A673 (cell line): Measurements from ENCODE around the gene AMH. TPM values are rescaled to one million over a fixed set of nuclear protein-coding genes. Genes with fewer than 3 reads are reported as not detected.

ENCODE experiments used
- BruUV-seq: library from RNA; stranded (reverse); fragments of 400-500 nt; replicated peaks from 2 replicates; lab custom pipeline; 2021; lab: Mats Ljungman, UMichigan
- CTCF ChIA-PET: fragments of 300-600 bp; sonication (Branson Sonifier 250); formaldehyde crosslinking; loops from one replicate; lab custom pipeline; 2022; ENCODE audit warnings: antibody characterized with exemption; lab: Charles Lee
- POLR2A ChIA-PET: fragments of 300-600 bp; sonication (Branson Sonifier 250); formaldehyde crosslinking; loops from one replicate; lab custom pipeline; 2022; ENCODE audit warnings: antibody characterized with exemption; ENCODE audit not compliant: low non-redundant PET; lab: Charles Lee
- DNase-seq: peaks from one replicate; pipeline ENCODE4 v3.0.0-alpha.2; 2015; ENCODE audit warnings: low spot score
- H3K27ac ChIP-seq: fragments of 200-600 bp; sonication (generic); 2 replicates; pipeline ENCODE4 v1.5.1; 2016; ENCODE audit warnings: mixed run types, low read depth, mild to moderate bottlenecking, mixed read lengths, antibody characterized with exemption, low read length; ENCODE audit not compliant: poor library complexity, severe bottlenecking
- H3K27me3 ChIP-seq: fragments of 200-600 bp; sonication (generic); replicated peaks from 2 replicates; pipeline ENCODE4 v1.6.1; 2017; ENCODE audit warnings: mixed run types, low read depth, mild to moderate bottlenecking, mixed read lengths, antibody characterized with exemption, low read length; ENCODE audit not compliant: insufficient read depth, poor library complexity
- H3K36me3 ChIP-seq: fragments of 200-600 bp; sonication (generic); 2 replicates; pipeline ENCODE4 v1.6.1; 2016; ENCODE audit warnings: mixed run types, mild to moderate bottlenecking, mixed read lengths, antibody characterized with exemption, low read length; ENCODE audit not compliant: insufficient read depth, poor library complexity, severe bottlenecking
- H3K4me1 ChIP-seq: fragments of 200-600 bp; sonication (generic); 2 replicates; pipeline ENCODE4 v1.6.1; 2017; ENCODE audit warnings: mixed run types, mild to moderate bottlenecking, mixed read lengths, antibody characterized with exemption, low read length; ENCODE audit not compliant: insufficient read depth, poor library complexity, severe bottlenecking
- H3K4me3 ChIP-seq: fragments of 200-600 bp; sonication (generic); 2 replicates; pipeline ENCODE4 v1.5.1; 2016; ENCODE audit warnings: low read depth, mixed run types, mild to moderate bottlenecking, mixed read lengths, low read length; ENCODE audit not compliant: poor library complexity, severe bottlenecking
- H3K9me3 ChIP-seq: fragments of 200-600 bp; sonication (generic); 2 replicates; pipeline ENCODE4 v1.6.1; 2016; ENCODE audit warnings: mixed run types, low read depth, mild to moderate bottlenecking, mixed read lengths, antibody characterized with exemption, low read length; ENCODE audit not compliant: poor library complexity, severe bottlenecking
- CTCF ChIP-seq: fragments of 300-800, 200-600 bp; sonication (generic); conservative IDR thresholded peaks from 2 replicates; pipeline ENCODE4 v1.5.1; 2017; ENCODE audit warnings: low read depth, mild to moderate bottlenecking, antibody characterized with exemption, low read length, moderate library complexity, mixed read lengths
- EZH2 ChIP-seq: fragments of 200-600 bp; sonication (generic); IDR thresholded peaks from 2 replicates; pipeline ENCODE4 v1.6.1; 2017; ENCODE audit warnings: borderline replicate concordance, low read depth, mild to moderate bottlenecking, mixed read lengths, antibody characterized with exemption, low read length; ENCODE audit not compliant: poor library complexity, severe bottlenecking
- intact Hi-C: fragments of 100-400 bp; cut with micrococcal nuclease; formaldehyde crosslinking; loops from one replicate; pipeline ENCODE4 v1.10.0; 2022; ENCODE audit not compliant: unreplicated experiment
- total RNA-seq: library from RNA; stranded (reverse); gene quantifications from 2 replicates; pipeline ENCODE4 v1.2.3, GENCODE V29; 2021

The AMH gene
- total RNA-seq, 1 experiment from 2014 or later, result 16.3 TPM

DNA sequence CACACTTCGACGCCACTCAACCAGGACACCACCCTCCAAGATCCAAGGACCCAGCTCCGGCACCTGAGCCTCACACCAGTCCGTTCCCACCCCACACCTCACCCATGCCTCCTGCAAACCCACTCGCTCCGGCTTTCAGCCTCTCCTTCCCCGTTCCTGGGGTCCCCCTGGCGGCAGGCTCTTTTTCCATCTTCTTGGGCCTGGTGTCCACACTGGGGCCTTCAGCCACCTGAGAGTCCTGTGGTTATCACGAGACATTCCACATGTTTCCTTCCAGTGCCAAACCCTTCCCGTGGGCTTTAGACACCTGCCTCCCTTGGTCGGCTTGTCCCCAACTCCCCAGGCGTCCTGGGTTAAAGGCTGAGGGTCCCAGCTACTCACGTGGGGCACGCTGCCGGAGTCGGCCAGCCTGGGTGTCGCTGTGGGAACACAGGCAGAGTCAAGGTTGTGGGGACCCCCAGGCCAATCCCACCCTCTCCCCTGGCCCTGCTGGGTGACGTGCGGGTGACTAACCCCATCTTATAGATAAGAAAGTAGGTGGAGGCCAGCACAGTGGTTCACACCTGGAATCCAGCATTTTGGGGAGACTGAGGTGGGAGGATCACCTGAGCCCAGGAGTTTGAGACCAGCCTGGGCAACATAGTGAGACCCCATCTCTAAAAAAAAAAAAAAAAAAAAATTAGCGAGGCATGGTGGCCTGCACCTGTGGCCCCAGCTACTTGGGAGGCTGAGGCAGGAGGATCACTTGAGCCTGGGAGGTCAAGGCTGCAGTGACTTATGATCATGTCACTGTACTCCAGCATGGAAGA, 5.1 kb downstream of the AMH start:
- H3K27me3 ChIP-seq, result no peaks in the 10 kb centered on the region
- no peaks in the 10 kb centered on the region for H3K9me3 ChIP-seq
- POLR2A ChIA-PET, result interaction anchor here (0.6 kb wide), 2 partner anchors 81 to 96 kb away, joined by 4 to 7 read pairs; no protein-coding TSS in a partner anchor
- H3K4me3 ChIP-seq, result no peak overlapping the region
- BruUV-seq, result no TSS peak
- no peaks in the 10 kb centered on the region for H3K4me1 ChIP-seq
- intact Hi-C loops, result no loop called here
- H3K27ac ChIP-seq, result no peak overlapping the region
- DNase-seq, result no peak
- TF ChIP-seq CTCF (no peak), EZH2 (no peak)
- CTCF ChIA-PET, result no interaction called here
- no peaks in the 10 kb centered on the region for H3K36me3 ChIP-seq

- BruUV-seq, result no TSS peak
- TF ChIP-seq EZH2, result no peak
- no peak for TF ChIP-seq CTCF
- no peak overlapping the region for H3K4me3 ChIP-seq
- DNase-seq, result no peak
- no peak overlapping the region for H3K27ac ChIP-seq
- H3K9me3 ChIP-seq, result no peaks in the 10 kb centered on the region
- H3K27me3 ChIP-seq, result no peaks in the 10 kb centered on the region
- POLR2A ChIA-PET, result interaction anchor here (0.5 kb wide), 1 partner anchor 642 kb away, joined by 32 read pairs; no protein-coding TSS in a partner anchor
- H3K36me3 ChIP-seq, result no peaks in the 10 kb centered on the region
- no peaks in the 10 kb centered on the region for H3K4me1 ChIP-seq
- CTCF ChIA-PET, result no interaction called here
- intact Hi-C loops, result no loop called here
Observed at GRCh38 chr19:2255112-2255845, 6.2 kb downstream of the AMH start.

DNA sequence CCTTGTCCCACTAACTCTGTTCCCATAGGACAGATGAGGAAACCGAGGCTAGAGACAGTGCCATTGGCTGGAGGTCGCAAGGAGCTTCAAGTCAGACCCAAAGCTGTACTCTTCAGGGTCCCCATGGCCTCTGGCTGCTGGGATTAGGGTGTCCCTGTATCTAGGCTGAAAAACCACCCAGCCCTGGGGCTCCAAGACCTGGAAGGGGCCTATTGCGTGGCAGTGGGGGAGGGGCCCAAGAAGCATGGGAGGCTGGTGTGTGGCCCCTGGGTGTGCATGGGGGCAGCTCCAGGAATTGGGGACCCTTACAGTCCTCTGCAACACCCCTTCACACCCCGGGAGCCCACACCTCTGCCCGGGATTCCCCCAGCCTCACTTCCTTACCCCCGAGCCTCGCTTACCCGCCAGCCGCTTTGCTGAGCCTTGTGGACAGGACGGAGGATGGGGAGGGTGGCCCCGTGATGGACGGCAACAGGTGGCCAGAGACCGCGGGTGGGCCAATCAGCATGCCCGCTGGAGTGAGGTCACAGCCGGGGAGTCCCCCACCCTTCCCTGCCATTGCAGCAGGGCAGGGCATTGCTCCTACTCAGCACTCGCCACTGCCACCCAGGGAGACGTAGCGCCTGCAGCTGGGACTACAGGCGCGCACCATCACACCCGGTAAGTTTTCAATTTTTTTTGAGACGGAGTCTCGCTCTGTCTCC, 7.0 kb downstream of the AMH start, which contains the start of gene JSRP1:
Gene JSRP1, minus strand, starts transcription at position 436 of the 704 bp plus-strand sequence. CDS start 1,103 bp downstream, outside the sequence.
- POLR2A ChIA-PET, result interaction anchor here (0.6 kb wide), 1 partner anchor 25 kb away, joined by 6 read pairs; no protein-coding TSS in a partner anchor
- H3K27ac ChIP-seq, result no peak within 1 kb of the TSS
- no peaks in the 10 kb centered on the region for H3K4me1 ChIP-seq
- H3K9me3 ChIP-seq, result no peaks in the 10 kb centered on the region
- CTCF ChIA-PET, result no interaction called here
- DNase-seq, result no peak
- no TSS peak for BruUV-seq
- no peaks in the 10 kb centered on the region for H3K27me3 ChIP-seq
- no peak for TF ChIP-seq EZH2
- no peak for TF ChIP-seq CTCF
- no peak within 1 kb of the TSS for H3K4me3 ChIP-seq
- no peaks in the 10 kb centered on the region for H3K36me3 ChIP-seq
- intact Hi-C loops, result no loop called here
